ENCODE results near the gene PDLIM4.

DNA sequence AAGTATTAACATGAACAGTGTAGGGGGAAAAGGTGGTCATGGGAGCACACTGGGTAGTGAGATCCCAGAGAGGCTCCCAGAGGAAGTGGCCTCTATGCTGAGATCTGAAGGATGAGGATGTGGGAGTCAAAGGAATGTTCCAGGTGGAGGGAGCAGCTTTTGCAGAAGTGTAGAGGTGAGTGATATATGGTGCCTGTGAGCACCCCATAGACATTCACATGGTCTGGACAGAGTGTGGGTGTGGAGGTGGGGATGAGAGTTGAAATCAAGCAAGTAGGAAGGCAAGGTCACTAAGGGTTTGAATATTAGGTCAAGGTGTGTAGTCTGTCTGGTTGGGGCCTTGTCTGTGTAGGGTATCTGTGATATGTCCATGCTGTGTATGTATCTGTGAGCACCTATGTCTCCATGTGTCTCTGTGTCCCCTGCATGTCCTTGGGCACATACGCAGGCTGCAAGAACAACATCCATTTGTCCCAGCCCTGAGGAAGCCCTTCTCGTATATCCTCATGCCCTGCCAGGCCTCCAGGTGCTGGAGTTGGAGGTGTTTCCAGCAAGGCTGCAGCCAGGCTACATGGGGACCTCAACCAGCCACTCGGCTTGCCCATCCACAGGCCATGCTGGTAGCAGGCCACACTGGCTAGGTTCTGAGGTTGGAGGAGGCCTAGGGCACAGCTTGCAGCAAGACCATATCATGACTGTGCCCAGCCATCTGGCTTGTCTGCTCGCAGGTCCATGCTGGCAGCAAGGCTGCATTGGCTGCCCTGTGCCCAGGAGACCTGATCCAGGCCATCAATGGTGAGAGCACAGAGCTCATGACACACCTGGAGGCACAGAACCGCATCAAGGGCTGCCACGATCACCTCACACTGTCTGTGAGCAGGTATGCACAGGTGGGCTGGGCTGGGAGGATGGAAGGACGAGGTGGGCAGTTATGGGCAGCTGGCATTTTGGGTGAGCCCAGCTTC lies 4.7 kb downstream of the PDLIM4 start:
- TF ChIP-seq CTCF (conservative IDR thresholded peaks at IDR 0.05; ENCODE audit: low read length) = no peak
- no peak for TF ChIP-seq EZH2phosphoT487 (IDR thresholded peaks at IDR 0.05; ENCODE audit: borderline replicate concordance, low read depth, low read length)

Data from OCI-LY7 (cell line).